ENCODE measurements around the gene MALSU1.

MALSU1 gene

DNA sequence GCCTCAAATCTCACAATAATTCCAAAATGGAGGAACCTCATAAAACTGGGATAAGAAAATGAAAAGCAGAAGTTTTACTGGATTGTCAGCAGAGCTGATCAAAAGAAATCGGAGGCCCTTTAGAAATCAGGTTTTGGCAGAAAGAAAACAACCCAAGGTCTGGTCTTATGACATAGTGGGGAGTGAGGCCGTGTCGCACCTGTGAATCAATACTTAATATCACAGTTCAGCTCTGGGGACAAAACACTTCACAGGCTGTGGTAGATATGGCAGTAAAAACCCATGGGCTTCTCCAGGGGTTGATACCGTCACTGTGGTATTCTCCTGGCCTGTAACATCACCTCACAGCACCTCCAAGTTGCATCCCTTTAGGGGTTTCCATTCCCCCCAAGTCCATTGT, 6.5 kb upstream of the MALSU1 start:
- Histone ChIP-seq H3K79me2 (ENCODE audit: low read length) (no peaks in the 10 kb centered on the region), H3K9ac (ENCODE audit: low read length) (no peak overlapping the region), H3K27ac (ENCODE audit: low read length) (no peak overlapping the region), H3K36me3 (replicated peaks; ENCODE audit: low read depth, low read length) (no peaks in the 10 kb centered on the region), H3K4me3 (ENCODE audit: low read length) (no peak overlapping the region), H3K9me3 (ENCODE audit: insufficient read depth, low read length) (no peaks in the 10 kb centered on the region), H4K20me1 (ENCODE audit: insufficient read depth, low read length) (no peaks in the 10 kb centered on the region), H3K4me1 (ENCODE audit: low read length) (no peaks in the 10 kb centered on the region), H2AFZ (ENCODE audit: low read depth, low read length) (no peak overlapping the region), H3K4me2 (ENCODE audit: low read length) (no peak overlapping the region), H3K27me3 (ENCODE audit: low read depth, low read length) (no peaks in the 10 kb centered on the region)
- TF ChIP-seq, protein P1, sequence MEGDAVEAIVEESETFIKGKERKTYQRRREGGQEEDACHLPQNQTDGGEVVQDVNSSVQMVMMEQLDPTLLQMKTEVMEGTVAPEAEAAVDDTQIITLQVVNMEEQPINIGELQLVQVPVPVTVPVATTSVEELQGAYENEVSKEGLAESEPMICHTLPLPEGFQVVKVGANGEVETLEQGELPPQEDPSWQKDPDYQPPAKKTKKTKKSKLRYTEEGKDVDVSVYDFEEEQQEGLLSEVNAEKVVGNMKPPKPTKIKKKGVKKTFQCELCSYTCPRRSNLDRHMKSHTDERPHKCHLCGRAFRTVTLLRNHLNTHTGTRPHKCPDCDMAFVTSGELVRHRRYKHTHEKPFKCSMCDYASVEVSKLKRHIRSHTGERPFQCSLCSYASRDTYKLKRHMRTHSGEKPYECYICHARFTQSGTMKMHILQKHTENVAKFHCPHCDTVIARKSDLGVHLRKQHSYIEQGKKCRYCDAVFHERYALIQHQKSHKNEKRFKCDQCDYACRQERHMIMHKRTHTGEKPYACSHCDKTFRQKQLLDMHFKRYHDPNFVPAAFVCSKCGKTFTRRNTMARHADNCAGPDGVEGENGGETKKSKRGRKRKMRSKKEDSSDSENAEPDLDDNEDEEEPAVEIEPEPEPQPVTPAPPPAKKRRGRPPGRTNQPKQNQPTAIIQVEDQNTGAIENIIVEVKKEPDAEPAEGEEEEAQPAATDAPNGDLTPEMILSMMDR (IDR thresholded peaks at IDR 0.05; ENCODE audit: low read depth, low read length): no peak

DNA sequence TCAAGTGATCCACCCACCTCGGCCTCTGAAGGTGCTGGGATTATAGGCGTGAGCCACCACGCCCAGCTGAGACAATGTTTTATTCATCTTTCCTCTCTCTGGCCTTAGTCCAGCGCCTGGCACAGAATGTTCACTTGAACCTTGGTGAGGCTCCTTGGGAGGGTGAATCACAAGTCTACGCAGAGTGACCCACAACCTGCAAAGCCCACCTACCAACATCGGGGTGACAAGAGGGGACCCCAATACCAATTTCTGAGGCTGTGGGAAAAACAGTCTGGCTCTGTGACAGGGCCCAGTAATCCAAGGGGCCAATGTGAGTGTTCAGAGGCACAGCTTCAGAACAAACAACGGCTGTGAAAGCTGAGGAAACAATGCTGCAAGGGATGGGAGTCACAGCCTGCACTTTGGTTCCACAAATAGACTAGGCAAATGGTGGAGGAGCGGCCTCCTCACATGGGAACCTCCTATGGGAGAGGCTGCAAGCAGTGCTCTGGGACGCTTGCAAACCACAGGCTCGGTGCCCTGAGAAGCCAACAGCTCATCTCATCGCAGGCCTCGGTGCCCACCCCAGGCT, 5.6 kb upstream of the MALSU1 start:
- H3K36me3 ChIP-seq (replicated peaks; ENCODE audit: low read depth, low read length): no peaks in the 10 kb centered on the region
- H3K9me3 ChIP-seq (ENCODE audit: insufficient read depth, low read length): no peaks in the 10 kb centered on the region
- no peak for TF ChIP-seq EZH2phosphoT487 (IDR thresholded peaks at IDR 0.05; ENCODE audit: low read depth)
- TF ChIP-seq, protein P1 (IDR thresholded peaks at IDR 0.05; ENCODE audit: low read depth, low read length): no peak
- peaks cover 1% of the 10 kb centered on the region; the same call in 1 of the 2 replicates for H3K4me1 ChIP-seq (ENCODE audit: low read length)
- no peaks in the 10 kb centered on the region for H3K27me3 ChIP-seq (ENCODE audit: low read depth, low read length)
- H2AFZ ChIP-seq (ENCODE audit: low read depth, low read length): no peak overlapping the region
- H3K27ac ChIP-seq (ENCODE audit: low read length): no peak overlapping the region
- H3K9ac ChIP-seq (ENCODE audit: low read length): no peak overlapping the region
- no peak overlapping the region for H3K4me2 ChIP-seq (ENCODE audit: low read length)
- H3K79me2 ChIP-seq (ENCODE audit: low read length): no peaks in the 10 kb centered on the region
- H3K4me3 ChIP-seq (ENCODE audit: low read length): no peak overlapping the region
- no peaks in the 10 kb centered on the region for H4K20me1 ChIP-seq (ENCODE audit: insufficient read depth, low read length)

DNA sequence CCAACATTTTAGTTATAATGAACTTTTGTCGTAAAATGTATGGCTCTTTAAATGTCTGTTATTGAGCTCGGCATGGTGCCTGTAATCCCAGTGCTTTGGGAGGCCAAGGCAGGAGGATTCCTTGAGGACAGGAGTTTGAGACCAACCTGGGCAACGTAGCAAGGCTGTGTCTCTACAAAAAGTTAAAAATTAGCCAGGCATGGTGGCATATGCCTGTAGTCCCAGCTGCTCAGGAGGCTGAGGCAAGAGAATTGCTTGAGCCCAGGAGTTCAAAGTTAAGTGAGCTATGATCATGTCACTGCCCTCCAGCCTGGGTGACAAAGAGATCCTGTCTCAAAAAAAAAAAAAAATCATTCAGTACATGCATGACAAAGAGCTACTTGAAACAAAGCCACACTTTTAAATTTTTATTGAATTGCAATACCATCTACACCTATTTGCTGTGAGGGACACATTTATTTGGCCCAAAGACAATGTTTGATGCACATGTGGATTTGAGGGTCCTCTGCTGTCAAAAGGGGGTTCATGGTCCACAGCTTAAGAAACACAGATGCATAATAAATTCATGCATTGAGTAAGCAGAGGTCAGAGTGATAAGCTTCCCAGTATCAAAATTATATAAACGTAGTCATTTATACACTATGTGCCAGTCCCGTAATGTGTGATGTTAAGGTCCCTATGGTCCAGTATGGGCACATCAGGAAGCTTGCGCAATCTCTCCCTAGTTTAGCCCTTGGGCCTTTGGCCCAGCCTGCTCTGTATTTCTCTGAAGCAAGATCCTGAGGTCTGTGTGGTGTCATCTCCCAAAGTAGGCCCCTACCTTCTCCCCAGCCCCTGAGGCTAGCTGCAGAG, 4.4 kb upstream of the MALSU1 start:
- H2AFZ ChIP-seq (ENCODE audit: low read depth, low read length): no peak overlapping the region
- no peaks in the 10 kb centered on the region for H4K20me1 ChIP-seq (ENCODE audit: insufficient read depth, low read length)
- no peak overlapping the region for H3K27ac ChIP-seq (ENCODE audit: low read length)
- H3K9me3 ChIP-seq (ENCODE audit: insufficient read depth, low read length): no peaks in the 10 kb centered on the region
- no peaks in the 10 kb centered on the region for H3K27me3 ChIP-seq (ENCODE audit: low read depth, low read length)
- H3K9ac ChIP-seq (ENCODE audit: low read length): no peak overlapping the region
- H3K4me1 ChIP-seq (ENCODE audit: low read length): peaks cover 3% of the 10 kb centered on the region; the same call in 1 of the 2 replicates
- no peak overlapping the region for H3K4me3 ChIP-seq (ENCODE audit: low read length)
- peaks cover 7% of the 10 kb centered on the region for H3K79me2 ChIP-seq (ENCODE audit: low read length)
- no peaks in the 10 kb centered on the region for H3K36me3 ChIP-seq (replicated peaks; ENCODE audit: low read depth, low read length)
- H3K4me2 ChIP-seq (ENCODE audit: low read length): no peak overlapping the region
- no peak for TF ChIP-seq EZH2phosphoT487 (IDR thresholded peaks at IDR 0.05; ENCODE audit: low read depth)
- TF ChIP-seq, protein P1 (IDR thresholded peaks at IDR 0.05; ENCODE audit: low read depth, low read length): no peak

DNA sequence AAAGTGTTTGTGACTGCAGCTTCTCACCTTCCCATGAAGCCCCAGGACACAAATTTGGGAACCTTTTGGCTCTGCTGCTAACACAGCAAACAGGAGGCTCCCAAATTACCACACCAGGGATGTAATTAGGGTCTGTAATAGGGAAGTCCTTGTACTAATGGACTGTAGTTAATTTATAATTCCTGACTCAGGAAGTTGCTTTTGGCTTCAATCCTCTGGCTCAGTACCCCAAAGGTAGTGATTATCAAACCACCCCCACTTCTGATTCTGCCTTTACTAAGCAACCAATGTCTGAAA, 3.8 kb upstream of the MALSU1 start:
- no peak overlapping the region for H2AFZ ChIP-seq (ENCODE audit: low read depth, low read length)

More for the DNA sequence above, 3.8 kb upstream of the MALSU1 start:
- Histone ChIP-seq H3K36me3 (replicated peaks; ENCODE audit: low read depth, low read length) (no peaks in the 10 kb centered on the region), H3K79me2 (ENCODE audit: low read length) (peaks cover 12% of the 10 kb centered on the region), H3K4me3 (ENCODE audit: low read length) (no peak overlapping the region), H3K4me2 (ENCODE audit: low read length) (no peak overlapping the region), H3K9me3 (ENCODE audit: insufficient read depth, low read length) (no peaks in the 10 kb centered on the region), H3K9ac (ENCODE audit: low read length) (no peak overlapping the region), H4K20me1 (ENCODE audit: insufficient read depth, low read length) (no peaks in the 10 kb centered on the region; the same call in 1 of the 2 replicates), H3K27me3 (ENCODE audit: low read depth, low read length) (no peaks in the 10 kb centered on the region), H3K4me1 (ENCODE audit: low read length) (peaks cover 7% of the 10 kb centered on the region; the same call in 1 of the 2 replicates), H3K27ac (ENCODE audit: low read length) (no peak overlapping the region)
- TF ChIP-seq, protein P1 (IDR thresholded peaks at IDR 0.05; ENCODE audit: low read depth, low read length): no peak
- no peak for TF ChIP-seq EZH2phosphoT487 (IDR thresholded peaks at IDR 0.05; ENCODE audit: low read depth)

Data from OCI-LY3 (cell line).